ENCODE data around the gene ITIH2. TPM values are rescaled to one million over a fixed set of nuclear protein-coding genes. Genes with fewer than 3 reads are reported as not detected.

The ITIH2 gene
- total and polyA plus RNA-seq, 2 experiments from 2014 or later: 70.2 to 181 TPM

DNA sequence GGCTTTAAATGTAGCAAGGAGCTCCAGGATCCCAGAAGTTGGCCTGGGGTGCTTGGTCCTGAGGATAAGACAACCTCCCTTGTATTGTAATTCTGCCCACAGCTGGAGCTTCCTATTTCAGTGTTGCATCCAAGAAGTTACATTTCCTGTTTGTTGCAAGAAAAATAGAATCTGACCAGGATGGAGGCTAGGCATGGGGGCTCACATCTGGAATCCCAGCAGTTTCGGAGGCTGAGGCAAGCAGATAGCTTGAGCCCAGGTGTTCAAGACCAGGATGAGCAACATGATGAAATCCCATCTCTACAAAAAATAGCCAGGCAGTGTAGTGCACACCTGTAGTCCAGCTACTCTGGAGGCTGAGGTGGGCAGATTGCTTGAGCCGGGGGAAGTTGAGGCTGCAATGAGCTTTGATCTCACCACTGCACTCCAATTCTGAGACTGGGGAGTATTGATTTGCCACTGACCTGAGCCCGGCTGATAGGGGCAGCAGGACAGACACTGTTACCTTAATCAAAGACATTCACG lies 766 bp upstream of the ITIH2 start:
- no peaks in the 10 kb centered on the region for H3K27me3 ChIP-seq
- no peak overlapping the region for H3K4me2 ChIP-seq
- WGBS (ENCODE audit: low lambda C conversion rate, missing lambda C conversion rate): 80% methylated on average over 4 of the region's 4 CpGs
- no peak overlapping the region for H3K27ac ChIP-seq
- no peaks in the 10 kb centered on the region for H4K20me1 ChIP-seq (ENCODE audit: insufficient read depth, poor library complexity, severe bottlenecking)
- H3K9me2 ChIP-seq (replicated peaks; ENCODE audit: insufficient read depth): no peaks in the 10 kb centered on the region
- no peaks in the 10 kb centered on the region for H3K36me3 ChIP-seq (replicated peaks; ENCODE audit: insufficient read depth, low read depth)
- H3K79me2 ChIP-seq: no peaks in the 10 kb centered on the region
- no peaks in the 10 kb centered on the region for H3K9me3 ChIP-seq (ENCODE audit: low read depth)
- TF ChIP-seq, protein P1, sequence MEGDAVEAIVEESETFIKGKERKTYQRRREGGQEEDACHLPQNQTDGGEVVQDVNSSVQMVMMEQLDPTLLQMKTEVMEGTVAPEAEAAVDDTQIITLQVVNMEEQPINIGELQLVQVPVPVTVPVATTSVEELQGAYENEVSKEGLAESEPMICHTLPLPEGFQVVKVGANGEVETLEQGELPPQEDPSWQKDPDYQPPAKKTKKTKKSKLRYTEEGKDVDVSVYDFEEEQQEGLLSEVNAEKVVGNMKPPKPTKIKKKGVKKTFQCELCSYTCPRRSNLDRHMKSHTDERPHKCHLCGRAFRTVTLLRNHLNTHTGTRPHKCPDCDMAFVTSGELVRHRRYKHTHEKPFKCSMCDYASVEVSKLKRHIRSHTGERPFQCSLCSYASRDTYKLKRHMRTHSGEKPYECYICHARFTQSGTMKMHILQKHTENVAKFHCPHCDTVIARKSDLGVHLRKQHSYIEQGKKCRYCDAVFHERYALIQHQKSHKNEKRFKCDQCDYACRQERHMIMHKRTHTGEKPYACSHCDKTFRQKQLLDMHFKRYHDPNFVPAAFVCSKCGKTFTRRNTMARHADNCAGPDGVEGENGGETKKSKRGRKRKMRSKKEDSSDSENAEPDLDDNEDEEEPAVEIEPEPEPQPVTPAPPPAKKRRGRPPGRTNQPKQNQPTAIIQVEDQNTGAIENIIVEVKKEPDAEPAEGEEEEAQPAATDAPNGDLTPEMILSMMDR (IDR thresholded peaks at IDR 0.05; ENCODE audit: poor library complexity): no peak
- TF ChIP-seq EZH2phosphoT487 (IDR thresholded peaks at IDR 0.05; ENCODE audit: low read depth, severe bottlenecking, unreplicated experiment): no peak
- no peak for TF ChIP-seq EZH2 (IDR thresholded peaks at IDR 0.05; ENCODE audit: borderline replicate concordance)
- no peaks in the 10 kb centered on the region for H3K4me1 ChIP-seq (ENCODE audit: insufficient read depth)
- no peak for DNase-seq (ENCODE audit: low spot score)
- no peak overlapping the region for H3K4me3 ChIP-seq
- no peak overlapping the region for H2AFZ ChIP-seq

- Histone ChIP-seq H3K4me2 (peak overlapping the region; percentile 38), H3K36me3 (replicated peaks; ENCODE audit: insufficient read depth, low read depth) (no peaks in the 10 kb centered on the region), H3K79me2 (no peaks in the 10 kb centered on the region), H3K9me2 (replicated peaks; ENCODE audit: insufficient read depth) (no peaks in the 10 kb centered on the region), H4K20me1 (ENCODE audit: insufficient read depth, poor library complexity, severe bottlenecking) (no peaks in the 10 kb centered on the region), H3K4me3 (no peak overlapping the region), H3K27me3 (no peaks in the 10 kb centered on the region), H2AFZ (no peak overlapping the region), H3K4me1 (ENCODE audit: insufficient read depth) (no peaks in the 10 kb centered on the region), H3K9me3 (ENCODE audit: low read depth) (no peaks in the 10 kb centered on the region), H3K27ac (peak overlapping the region; percentile 17)
- WGBS (ENCODE audit: low lambda C conversion rate, missing lambda C conversion rate): 84% methylated on average over 8 of the region's 8 CpGs
- TF ChIP-seq EZH2phosphoT487 (IDR thresholded peaks at IDR 0.05; ENCODE audit: low read depth, severe bottlenecking, unreplicated experiment) (no peak), EZH2 (IDR thresholded peaks at IDR 0.05; ENCODE audit: borderline replicate concordance) (no peak)
- TF ChIP-seq, protein P1 (IDR thresholded peaks at IDR 0.05; ENCODE audit: poor library complexity): no peak
- DNase-seq (ENCODE audit: low spot score): no peak
Measured at GRCh38 chr10:7704071-7705016, 1.2 kb downstream of the ITIH2 start.

- no peak for DNase-seq (ENCODE audit: low spot score)
- Histone ChIP-seq H3K27me3 (no peaks in the 10 kb centered on the region), H3K27ac (no peak overlapping the region), H4K20me1 (ENCODE audit: insufficient read depth, poor library complexity, severe bottlenecking) (no peaks in the 10 kb centered on the region), H3K9me3 (ENCODE audit: low read depth) (no peaks in the 10 kb centered on the region), H3K4me1 (ENCODE audit: insufficient read depth) (no peaks in the 10 kb centered on the region), H3K79me2 (no peaks in the 10 kb centered on the region), H2AFZ (no peak overlapping the region), H3K4me3 (no peak overlapping the region), H3K4me2 (no peak overlapping the region), H3K9me2 (replicated peaks; ENCODE audit: insufficient read depth) (no peaks in the 10 kb centered on the region), H3K36me3 (replicated peaks; ENCODE audit: insufficient read depth, low read depth) (no peaks in the 10 kb centered on the region)
- 97% methylated on average over 3 of the region's 3 CpGs for WGBS (ENCODE audit: low lambda C conversion rate, missing lambda C conversion rate)
- TF ChIP-seq EZH2 (IDR thresholded peaks at IDR 0.05; ENCODE audit: borderline replicate concordance) (no peak), EZH2phosphoT487 (IDR thresholded peaks at IDR 0.05; ENCODE audit: low read depth, severe bottlenecking, unreplicated experiment) (no peak)
- TF ChIP-seq, protein P1 (IDR thresholded peaks at IDR 0.05; ENCODE audit: poor library complexity): no peak
Measured at GRCh38 chr10:7705341-7705740, 2.2 kb downstream of the ITIH2 start.

Measured in hepatocyte (in vitro differentiated cells).